ENCODE results near the gene ZC3H7A.

ZC3H7A gene, protein sequence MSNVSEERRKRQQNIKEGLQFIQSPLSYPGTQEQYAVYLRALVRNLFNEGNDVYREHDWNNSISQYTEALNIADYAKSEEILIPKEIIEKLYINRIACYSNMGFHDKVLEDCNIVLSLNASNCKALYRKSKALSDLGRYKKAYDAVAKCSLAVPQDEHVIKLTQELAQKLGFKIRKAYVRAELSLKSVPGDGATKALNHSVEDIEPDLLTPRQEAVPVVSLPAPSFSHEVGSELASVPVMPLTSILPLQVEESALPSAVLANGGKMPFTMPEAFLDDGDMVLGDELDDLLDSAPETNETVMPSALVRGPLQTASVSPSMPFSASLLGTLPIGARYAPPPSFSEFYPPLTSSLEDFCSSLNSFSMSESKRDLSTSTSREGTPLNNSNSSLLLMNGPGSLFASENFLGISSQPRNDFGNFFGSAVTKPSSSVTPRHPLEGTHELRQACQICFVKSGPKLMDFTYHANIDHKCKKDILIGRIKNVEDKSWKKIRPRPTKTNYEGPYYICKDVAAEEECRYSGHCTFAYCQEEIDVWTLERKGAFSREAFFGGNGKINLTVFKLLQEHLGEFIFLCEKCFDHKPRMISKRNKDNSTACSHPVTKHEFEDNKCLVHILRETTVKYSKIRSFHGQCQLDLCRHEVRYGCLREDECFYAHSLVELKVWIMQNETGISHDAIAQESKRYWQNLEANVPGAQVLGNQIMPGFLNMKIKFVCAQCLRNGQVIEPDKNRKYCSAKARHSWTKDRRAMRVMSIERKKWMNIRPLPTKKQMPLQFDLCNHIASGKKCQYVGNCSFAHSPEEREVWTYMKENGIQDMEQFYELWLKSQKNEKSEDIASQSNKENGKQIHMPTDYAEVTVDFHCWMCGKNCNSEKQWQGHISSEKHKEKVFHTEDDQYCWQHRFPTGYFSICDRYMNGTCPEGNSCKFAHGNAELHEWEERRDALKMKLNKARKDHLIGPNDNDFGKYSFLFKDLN

GRCh38 chr16:11797166-11797956 lies at the start of gene ZC3H7A:
TSS of gene ZC3H7A (minus strand) at chr16:11797258. CDS start at chr16:11782354, 14,904 bp downstream.
- Histone ChIP-seq H3K4me3 (ENCODE audit: low read depth, low read length) (peak within 1 kb of the TSS; percentile 87), H3K27ac (ENCODE audit: extremely low read depth, low read depth, low read length) (peak within 1 kb of the TSS; percentile 93), H3K4me1 (ENCODE audit: control insufficient read depth, insufficient read depth, low read length) (peaks cover 21% of the 10 kb centered on the region), H3K36me3 (ENCODE audit: control insufficient read depth in 2 of 2, insufficient read depth in 1 of 2, low read length in 2 of 2) (peaks cover 0 to 10% of the 10 kb centered on the region in 2 experiments; a peak in 2 of 3 replicates), H3K9me3 (ENCODE audit: control insufficient read depth, insufficient read depth, low read depth, low read length) (no peaks in the 10 kb centered on the region)
- CTCF ChIA-PET: interaction anchor here (0.6 to 2.7 kb wide), 25 partner anchors 10 to 823 kb away, joined by 3 to 14 read pairs (median 4); partner anchors contain the start of gene TXNDC11
- POLR2A ChIA-PET: interaction anchor here (0.9 to 2.9 kb wide), 10 partner anchors 10 to 114 kb away, joined by 3 to 39 read pairs (median 5); partner anchors contain the start of genes RSL1D1 and TXNDC11
- TF ChIP-seq ZBTB8A (tag by site-specific recombination; IDR thresholded peaks at IDR 0.05) (peak; percentile 68), ZNF600 (tag by site-specific recombination; IDR thresholded peaks at IDR 0.05) (peak; percentile 59), CTCF (tag by site-specific recombination; IDR thresholded peaks at IDR 0.05) (0 out of 2 replicates have a peak, but pooled peaks have one; percentile 29), ZNF223 (tag by site-specific recombination; IDR thresholded peaks at IDR 0.05) (no peak), SP7 (tag by site-specific recombination; IDR thresholded peaks at IDR 0.05) (peak; percentile 74), ZNF555 (tag by site-specific recombination; conservative IDR thresholded peaks at IDR 0.05) (no peak), ZNF391 (tag by site-specific recombination; IDR thresholded peaks at IDR 0.05; ENCODE audit: borderline replicate concordance, low read depth) (0 out of 2 replicates have a peak, but pooled peaks have one; percentile 40), ZNF335 (tag by site-specific recombination; conservative IDR thresholded peaks at IDR 0.05) (peak; percentile 93), ZNF792 (tag by site-specific recombination; IDR thresholded peaks at IDR 0.05) (no peak), ZNF76 (tag by site-specific recombination; IDR thresholded peaks at IDR 0.05; ENCODE audit: borderline replicate concordance, low read depth) (peak; percentile 60; the same call in 1 of the 2 replicates), ZBTB1 (tag by site-specific recombination; IDR thresholded peaks at IDR 0.05) (no peak), ZNF660 (tag by site-specific recombination; IDR thresholded peaks at IDR 0.05) (peak; percentile 88; the same call in 1 of the 2 replicates), ZBTB7A (tag by site-specific recombination; IDR thresholded peaks at IDR 0.05; ENCODE audit: low read depth) (0 out of 2 replicates have a peak, but pooled peaks have one; percentile 47), ZNF24 (tag by site-specific recombination; IDR thresholded peaks at IDR 0.05) (no peak), ZNF16 (tag by site-specific recombination; IDR thresholded peaks at IDR 0.05; ENCODE audit: low read depth) (no peak), ZBTB20 (tag by site-specific recombination; IDR thresholded peaks at IDR 0.05) (peak; percentile 91), ZNF112 (tag by site-specific recombination; IDR thresholded peaks at IDR 0.05) (no peak), ZFP3 (tag by site-specific recombination; IDR thresholded peaks at IDR 0.05; ENCODE audit: low read depth) (no peak), GLIS1 (tag by site-specific recombination; IDR thresholded peaks at IDR 0.05) (no peak)
- TF ChIP-seq, protein P1, sequence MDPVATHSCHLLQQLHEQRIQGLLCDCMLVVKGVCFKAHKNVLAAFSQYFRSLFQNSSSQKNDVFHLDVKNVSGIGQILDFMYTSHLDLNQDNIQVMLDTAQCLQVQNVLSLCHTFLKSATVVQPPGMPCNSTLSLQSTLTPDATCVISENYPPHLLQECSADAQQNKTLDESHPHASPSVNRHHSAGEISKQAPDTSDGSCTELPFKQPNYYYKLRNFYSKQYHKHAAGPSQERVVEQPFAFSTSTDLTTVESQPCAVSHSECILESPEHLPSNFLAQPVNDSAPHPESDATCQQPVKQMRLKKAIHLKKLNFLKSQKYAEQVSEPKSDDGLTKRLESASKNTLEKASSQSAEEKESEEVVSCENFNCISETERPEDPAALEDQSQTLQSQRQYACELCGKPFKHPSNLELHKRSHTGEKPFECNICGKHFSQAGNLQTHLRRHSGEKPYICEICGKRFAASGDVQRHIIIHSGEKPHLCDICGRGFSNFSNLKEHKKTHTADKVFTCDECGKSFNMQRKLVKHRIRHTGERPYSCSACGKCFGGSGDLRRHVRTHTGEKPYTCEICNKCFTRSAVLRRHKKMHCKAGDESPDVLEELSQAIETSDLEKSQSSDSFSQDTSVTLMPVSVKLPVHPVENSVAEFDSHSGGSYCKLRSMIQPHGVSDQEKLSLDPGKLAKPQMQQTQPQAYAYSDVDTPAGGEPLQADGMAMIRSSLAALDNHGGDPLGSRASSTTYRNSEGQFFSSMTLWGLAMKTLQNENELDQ (tag by site-specific recombination; IDR thresholded peaks at IDR 0.05; ENCODE audit: low read depth): no peak
- TF ChIP-seq, protein P2, sequence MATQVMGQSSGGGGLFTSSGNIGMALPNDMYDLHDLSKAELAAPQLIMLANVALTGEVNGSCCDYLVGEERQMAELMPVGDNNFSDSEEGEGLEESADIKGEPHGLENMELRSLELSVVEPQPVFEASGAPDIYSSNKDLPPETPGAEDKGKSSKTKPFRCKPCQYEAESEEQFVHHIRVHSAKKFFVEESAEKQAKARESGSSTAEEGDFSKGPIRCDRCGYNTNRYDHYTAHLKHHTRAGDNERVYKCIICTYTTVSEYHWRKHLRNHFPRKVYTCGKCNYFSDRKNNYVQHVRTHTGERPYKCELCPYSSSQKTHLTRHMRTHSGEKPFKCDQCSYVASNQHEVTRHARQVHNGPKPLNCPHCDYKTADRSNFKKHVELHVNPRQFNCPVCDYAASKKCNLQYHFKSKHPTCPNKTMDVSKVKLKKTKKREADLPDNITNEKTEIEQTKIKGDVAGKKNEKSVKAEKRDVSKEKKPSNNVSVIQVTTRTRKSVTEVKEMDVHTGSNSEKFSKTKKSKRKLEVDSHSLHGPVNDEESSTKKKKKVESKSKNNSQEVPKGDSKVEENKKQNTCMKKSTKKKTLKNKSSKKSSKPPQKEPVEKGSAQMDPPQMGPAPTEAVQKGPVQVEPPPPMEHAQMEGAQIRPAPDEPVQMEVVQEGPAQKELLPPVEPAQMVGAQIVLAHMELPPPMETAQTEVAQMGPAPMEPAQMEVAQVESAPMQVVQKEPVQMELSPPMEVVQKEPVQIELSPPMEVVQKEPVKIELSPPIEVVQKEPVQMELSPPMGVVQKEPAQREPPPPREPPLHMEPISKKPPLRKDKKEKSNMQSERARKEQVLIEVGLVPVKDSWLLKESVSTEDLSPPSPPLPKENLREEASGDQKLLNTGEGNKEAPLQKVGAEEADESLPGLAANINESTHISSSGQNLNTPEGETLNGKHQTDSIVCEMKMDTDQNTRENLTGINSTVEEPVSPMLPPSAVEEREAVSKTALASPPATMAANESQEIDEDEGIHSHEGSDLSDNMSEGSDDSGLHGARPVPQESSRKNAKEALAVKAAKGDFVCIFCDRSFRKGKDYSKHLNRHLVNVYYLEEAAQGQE (tag by site-specific recombination; IDR thresholded peaks at IDR 0.05): 0 out of 2 replicates have a peak, but pooled peaks have one; percentile 42
- TF ChIP-seq, protein P3, sequence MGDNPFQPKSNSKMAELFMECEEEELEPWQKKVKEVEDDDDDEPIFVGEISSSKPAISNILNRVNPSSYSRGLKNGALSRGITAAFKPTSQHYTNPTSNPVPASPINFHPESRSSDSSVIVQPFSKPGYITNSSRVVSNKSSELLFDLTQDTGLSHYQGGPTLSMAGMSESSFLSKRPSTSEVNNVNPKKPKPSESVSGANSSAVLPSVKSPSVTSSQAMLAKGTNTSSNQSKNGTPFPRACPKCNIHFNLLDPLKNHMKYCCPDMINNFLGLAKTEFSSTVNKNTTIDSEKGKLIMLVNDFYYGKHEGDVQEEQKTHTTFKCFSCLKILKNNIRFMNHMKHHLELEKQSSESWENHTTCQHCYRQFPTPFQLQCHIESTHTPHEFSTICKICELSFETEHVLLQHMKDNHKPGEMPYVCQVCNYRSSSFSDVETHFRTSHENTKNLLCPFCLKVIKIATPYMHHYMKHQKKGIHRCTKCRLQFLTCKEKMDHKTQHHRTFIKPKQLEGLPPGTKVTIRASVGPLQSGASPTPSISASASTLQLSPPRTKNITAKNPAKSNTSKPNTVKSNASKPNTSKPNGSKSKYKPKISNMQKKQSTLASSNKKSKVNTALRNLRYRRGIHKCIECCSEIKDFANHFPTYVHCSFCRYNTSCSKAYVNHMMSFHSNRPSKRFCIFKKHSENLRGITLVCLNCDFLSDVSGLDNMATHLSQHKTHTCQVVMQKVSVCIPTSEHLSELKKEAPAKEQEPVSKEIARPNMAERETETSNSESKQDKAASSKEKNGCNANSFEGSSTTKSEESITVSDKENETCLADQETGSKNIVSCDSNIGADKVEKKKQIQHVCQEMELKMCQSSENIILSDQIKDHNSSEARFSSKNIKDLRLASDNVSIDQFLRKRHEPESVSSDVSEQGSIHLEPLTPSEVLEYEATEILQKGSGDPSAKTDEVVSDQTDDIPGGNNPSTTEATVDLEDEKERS (tag by site-specific recombination; IDR thresholded peaks at IDR 0.05): no peak
